KMS-11 (cell line): Measurements from ENCODE around the gene DCP2.

Experiments used
- H2AFZ ChIP-seq: fragments of 200-600 bp; sonication (generic); 2 replicates; pipeline ENCODE4 v1.6.1; 2016; ENCODE audit warnings: antibody characterized with exemption, mixed run types, low read depth
- H3K27ac ChIP-seq: fragments of 200-600 bp; sonication (generic); 2 replicates; pipeline ENCODE4 v1.6.1; 2016; ENCODE audit warnings: mild to moderate bottlenecking, mixed run types
- H3K27me3 ChIP-seq: fragments of 200-600 bp; sonication (generic); 2 replicates; pipeline ENCODE4 v1.6.1; 2017; ENCODE audit warnings: mild to moderate bottlenecking, low read depth, mixed run types, moderate library complexity; ENCODE audit not compliant: insufficient read depth
- H3K36me3 ChIP-seq: fragments of 200-600 bp; sonication (generic); 2 replicates; pipeline ENCODE4 v1.6.1; 2017; ENCODE audit warnings: mild to moderate bottlenecking, mixed run types; ENCODE audit not compliant: insufficient read depth
- H3K4me1 ChIP-seq: fragments of 200-600 bp; sonication (generic); 2 replicates; pipeline ENCODE4 v1.6.1; 2016; ENCODE audit warnings: mild to moderate bottlenecking, low read depth, mixed run types; ENCODE audit not compliant: poor library complexity, severe bottlenecking
- H3K4me2 ChIP-seq: fragments of 200-600 bp; sonication (generic); 2 replicates; pipeline ENCODE4 v1.7.0; 2016; ENCODE audit warnings: mild to moderate bottlenecking, mixed run types
- H3K4me3 ChIP-seq: fragments of 200-600 bp; sonication (generic); IDR thresholded peaks from 2 replicates; pipeline ENCODE4 v1.6.1; 2017; ENCODE audit warnings: low read depth, low read length, mixed read lengths; ENCODE audit not compliant: insufficient read depth
- H3K79me2 ChIP-seq: fragments of 200-600 bp; sonication (generic); 2 replicates; pipeline ENCODE4 v1.6.1; 2016; ENCODE audit warnings: low read depth, mixed run types; ENCODE audit not compliant: insufficient read depth
- H3K9ac ChIP-seq: fragments of 200-600 bp; sonication (generic); 2 replicates; pipeline ENCODE4 v1.6.1; 2016; ENCODE audit warnings: mild to moderate bottlenecking, mixed run types
- H4K20me1 ChIP-seq: fragments of 200-600 bp; sonication (generic); 2 replicates; pipeline ENCODE4 v1.6.1; 2016; ENCODE audit warnings: mild to moderate bottlenecking, mixed run types; ENCODE audit not compliant: insufficient read depth
- TF ChIP-seq, protein P1 (sequence below): fragments of 200-600 bp; sonication (generic); conservative IDR thresholded peaks from 2 replicates; pipeline ENCODE4 v1.6.1; 2017; ENCODE audit warnings: low read depth, mild to moderate bottlenecking, antibody characterized with exemption, low read length, moderate library complexity, mixed read lengths

The DCP2 gene

DNA sequence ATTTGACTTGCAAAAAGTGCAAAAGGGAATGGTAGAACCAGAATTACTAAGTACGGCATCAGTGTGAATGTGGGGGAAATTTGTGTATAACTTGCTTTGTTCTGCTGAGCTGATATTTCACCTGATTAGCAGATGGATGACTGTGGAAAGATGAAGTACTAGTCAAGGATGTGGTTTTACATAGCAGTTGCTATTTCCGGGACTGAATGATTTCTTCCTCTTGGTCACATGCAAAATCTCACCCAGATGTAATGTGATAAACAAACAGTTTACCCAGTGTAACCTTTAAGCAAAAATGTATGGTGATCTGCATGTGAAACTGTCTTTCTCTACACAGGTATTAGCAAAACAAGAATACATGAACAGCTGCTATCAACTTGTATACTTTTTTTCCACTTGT lies 46.1 kb downstream of the DCP2 start:
- Histone ChIP-seq H3K4me3 (no peak overlapping the region), H3K4me2 (peak overlapping the region; percentile 13; the same call in 1 of the 2 replicates), H3K36me3 (no peaks in the 10 kb centered on the region), H3K9ac (no peak overlapping the region), H3K79me2 (no peaks in the 10 kb centered on the region), H3K27ac (no peak overlapping the region), H3K27me3 (no peaks in the 10 kb centered on the region), H3K4me1 (peaks cover 18% of the 10 kb centered on the region), H2AFZ (no peak overlapping the region), H4K20me1 (no peaks in the 10 kb centered on the region; the same call in 1 of the 2 replicates)
- TF ChIP-seq, protein P1, sequence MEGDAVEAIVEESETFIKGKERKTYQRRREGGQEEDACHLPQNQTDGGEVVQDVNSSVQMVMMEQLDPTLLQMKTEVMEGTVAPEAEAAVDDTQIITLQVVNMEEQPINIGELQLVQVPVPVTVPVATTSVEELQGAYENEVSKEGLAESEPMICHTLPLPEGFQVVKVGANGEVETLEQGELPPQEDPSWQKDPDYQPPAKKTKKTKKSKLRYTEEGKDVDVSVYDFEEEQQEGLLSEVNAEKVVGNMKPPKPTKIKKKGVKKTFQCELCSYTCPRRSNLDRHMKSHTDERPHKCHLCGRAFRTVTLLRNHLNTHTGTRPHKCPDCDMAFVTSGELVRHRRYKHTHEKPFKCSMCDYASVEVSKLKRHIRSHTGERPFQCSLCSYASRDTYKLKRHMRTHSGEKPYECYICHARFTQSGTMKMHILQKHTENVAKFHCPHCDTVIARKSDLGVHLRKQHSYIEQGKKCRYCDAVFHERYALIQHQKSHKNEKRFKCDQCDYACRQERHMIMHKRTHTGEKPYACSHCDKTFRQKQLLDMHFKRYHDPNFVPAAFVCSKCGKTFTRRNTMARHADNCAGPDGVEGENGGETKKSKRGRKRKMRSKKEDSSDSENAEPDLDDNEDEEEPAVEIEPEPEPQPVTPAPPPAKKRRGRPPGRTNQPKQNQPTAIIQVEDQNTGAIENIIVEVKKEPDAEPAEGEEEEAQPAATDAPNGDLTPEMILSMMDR, result no peak

DNA sequence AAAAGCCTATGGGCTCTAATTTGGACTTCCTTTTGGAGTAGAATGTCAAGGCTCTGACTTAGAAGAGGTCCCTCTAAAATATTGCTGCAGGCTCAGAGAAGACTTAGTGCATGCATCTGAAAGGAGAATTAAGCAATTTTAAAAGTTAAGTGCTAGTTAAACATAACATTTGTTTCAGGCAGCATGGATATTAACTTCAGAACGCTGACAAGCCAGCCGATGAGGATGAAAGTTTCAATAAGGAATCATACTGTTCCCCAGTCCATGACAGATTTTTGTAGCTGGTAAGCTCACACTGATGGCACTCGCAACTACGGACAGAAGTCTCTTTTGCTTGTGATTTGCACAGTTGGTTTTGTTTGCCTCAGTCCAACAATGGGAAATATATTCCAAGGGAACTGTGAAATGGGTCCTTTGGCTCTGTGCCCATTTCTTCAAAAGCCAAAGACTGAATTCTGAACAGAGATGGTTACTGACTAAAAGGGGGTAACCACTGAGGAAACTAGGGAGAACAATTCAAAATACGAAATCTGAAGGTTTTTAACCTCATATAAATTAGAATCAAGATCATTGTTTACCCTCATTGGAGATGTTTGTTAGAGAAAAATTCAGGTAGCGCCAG lies 47.6 kb downstream of the DCP2 start:
- no peaks in the 10 kb centered on the region for H3K36me3 ChIP-seq
- H3K4me2 ChIP-seq, result no peak overlapping the region
- no peak overlapping the region for H3K4me3 ChIP-seq
- H4K20me1 ChIP-seq, result no peaks in the 10 kb centered on the region; the same call in 1 of the 2 replicates
- H3K27me3 ChIP-seq, result no peaks in the 10 kb centered on the region
- TF ChIP-seq, protein P1, result no peak
- H3K79me2 ChIP-seq, result no peaks in the 10 kb centered on the region
- H3K9ac ChIP-seq, result no peak overlapping the region
- no peak overlapping the region for H3K27ac ChIP-seq
- peaks cover 18% of the 10 kb centered on the region for H3K4me1 ChIP-seq
- no peak overlapping the region for H2AFZ ChIP-seq

DNA sequence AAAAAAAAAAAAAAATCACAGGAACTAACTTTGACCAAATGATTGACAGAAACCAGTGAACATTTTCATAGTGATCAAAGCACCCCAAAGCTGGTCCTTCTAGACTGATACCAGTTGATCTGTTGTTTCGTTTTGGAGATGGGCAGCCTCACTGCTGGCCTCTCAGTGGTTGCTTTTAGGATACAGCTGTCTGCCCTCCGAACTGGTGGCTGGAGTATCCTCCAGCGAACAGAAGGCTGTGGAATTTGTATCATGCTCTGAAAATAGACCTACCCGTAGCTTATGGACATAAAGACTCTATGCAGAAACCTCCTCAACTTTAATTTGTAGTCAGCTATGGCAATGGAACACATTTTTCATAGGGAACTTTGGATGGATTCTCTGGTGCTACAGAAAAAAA lies 49.0 kb downstream of the DCP2 start:
- Histone ChIP-seq H3K4me1 (peaks cover 18% of the 10 kb centered on the region), H4K20me1 (no peaks in the 10 kb centered on the region; the same call in 1 of the 2 replicates), H3K4me2 (no peak overlapping the region), H3K36me3 (no peaks in the 10 kb centered on the region), H3K27me3 (no peaks in the 10 kb centered on the region), H2AFZ (no peak overlapping the region), H3K4me3 (no peak overlapping the region), H3K9ac (no peak overlapping the region), H3K27ac (no peak overlapping the region), H3K79me2 (no peaks in the 10 kb centered on the region)
- TF ChIP-seq, protein P1, result no peak

DNA sequence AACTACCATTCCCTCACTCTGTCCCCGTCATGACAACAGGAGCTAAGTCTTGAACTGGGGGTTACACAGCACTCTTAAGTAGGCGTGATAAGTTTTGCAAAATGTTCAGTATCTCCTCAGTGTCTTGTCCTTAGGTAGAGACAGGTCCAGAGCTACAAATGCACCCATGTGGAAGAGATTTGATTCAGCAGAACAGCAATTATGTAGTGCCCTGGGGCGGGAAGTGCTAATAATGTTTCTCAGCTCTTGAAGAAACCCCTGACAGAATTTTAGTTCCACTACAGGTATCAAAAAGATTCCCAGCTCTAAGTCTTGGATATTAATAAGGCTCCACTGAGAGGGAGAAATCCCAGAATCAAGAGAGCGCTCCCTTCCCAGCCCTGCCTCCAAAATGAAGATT lies 49.6 kb downstream of the DCP2 start:
- H3K27me3 ChIP-seq, result no peaks in the 10 kb centered on the region
- no peaks in the 10 kb centered on the region; the same call in 1 of the 2 replicates for H4K20me1 ChIP-seq
- no peak overlapping the region for H3K4me2 ChIP-seq
- H3K27ac ChIP-seq, result no peak overlapping the region
- H2AFZ ChIP-seq, result no peak overlapping the region
- TF ChIP-seq, protein P1, result no peak
- no peak overlapping the region for H3K9ac ChIP-seq
- no peaks in the 10 kb centered on the region for H3K79me2 ChIP-seq
- peaks cover 18% of the 10 kb centered on the region for H3K4me1 ChIP-seq
- H3K36me3 ChIP-seq, result no peaks in the 10 kb centered on the region
- no peak overlapping the region for H3K4me3 ChIP-seq
